ENCODE measurements around the gene TNFRSF14.

GRCh38 chr1:2541619-2542245, 14.4 kb upstream of the TNFRSF14 start:
- TF ChIP-seq CTCF (conservative IDR thresholded peaks at IDR 0.05; ENCODE audit: low read depth in 2 of 2), result no peak
- TF ChIP-seq JUNB (IDR thresholded peaks at IDR 0.05; ENCODE audit: unreplicated experiment), result no peak
- no peak for TF ChIP-seq POLR2AphosphoS5 (IDR thresholded peaks at IDR 0.05; ENCODE audit: low read depth)
- TF ChIP-seq EZH2 (IDR thresholded peaks at IDR 0.05; ENCODE audit: low read depth, unreplicated experiment), result no peak
- TF ChIP-seq REST (IDR thresholded peaks at IDR 0.05; ENCODE audit: unreplicated experiment), result no peak
- TF ChIP-seq EZH2phosphoT487 (IDR thresholded peaks at IDR 0.05; ENCODE audit: unreplicated experiment), result no peak
- no peak for TF ChIP-seq CREB1 (CRISPR knock-in tag; IDR thresholded peaks at IDR 0.05; ENCODE audit: low read depth)
- TF ChIP-seq STAT1 (IDR thresholded peaks at IDR 0.05; ENCODE audit: unreplicated experiment), result no peak
- TF ChIP-seq ETS1 (IDR thresholded peaks at IDR 0.05), result no peak
- no peak for TF ChIP-seq ZNF114 (CRISPR knock-in tag; IDR thresholded peaks at IDR 0.05)
- TF ChIP-seq ZNF462 (CRISPR knock-in tag; IDR thresholded peaks at IDR 0.05), result no peak
- TF ChIP-seq ZNF331 (CRISPR knock-in tag; IDR thresholded peaks at IDR 0.05; ENCODE audit: low read depth), result no peak
- no peak for TF ChIP-seq NANOG (IDR thresholded peaks at IDR 0.05; ENCODE audit: borderline replicate concordance)
